Left ventricle myocardium inferior (tissue), 1 donor: ENCODE measurements around the gene HEPACAM. TPM values are rescaled to one million over a fixed set of nuclear protein-coding genes. Genes with fewer than 3 reads are reported as not detected.

Source experiments
- DNase-seq: peaks from one replicate; pipeline ENCODE4 v3.0.0-alpha.2; 2020
- H3K27ac ChIP-seq: fragments of 200-600 bp; replicated peaks from 2 replicates; pipeline ENCODE4 v1.8.0; 2021
- H3K27me3 ChIP-seq: fragments of 200-600 bp; 2 replicates; pipeline ENCODE4 v1.8.0; 2021; ENCODE audit warnings: low read depth
- H3K36me3 ChIP-seq: fragments of 200-600 bp; 2 replicates; pipeline ENCODE4 v1.8.0; 2021
- H3K4me1 ChIP-seq: fragments of 200-600 bp; 2 replicates; pipeline ENCODE4 v1.8.0; 2021
- H3K4me3 ChIP-seq: fragments of 200-600 bp; 2 replicates; pipeline ENCODE4 v1.8.0; 2021; ENCODE audit warnings: mild to moderate bottlenecking, moderate library complexity
- H3K9me3 ChIP-seq: fragments of 200-600 bp; replicated peaks from 2 replicates; pipeline ENCODE4 v1.8.0; 2021
- intact Hi-C: fragments of 100-400 bp; cut with micrococcal nuclease; formaldehyde crosslinking; loops from one replicate; pipeline ENCODE4 v1.11.0; 2022
- total RNA-seq: library from RNA; stranded (reverse); fragmentation: NEBNext Ultra II Directional; extraction: Animal tissue kit (Norgen Biotek cat#: 25700); gene quantifications from one replicate; pipeline ENCODE4 v1.2.1, GENCODE V29; 2021
- TF ChIP-seq, protein P1 (sequence below): fragments of 200-600 bp; IDR thresholded peaks from 2 replicates; pipeline ENCODE4 v1.8.0; 2021; ENCODE audit warnings: antibody characterized with exemption, mild to moderate bottlenecking, borderline replicate concordance
- donor health status: DM: no; HTN: yes; CAD: no; lungs with severe emphysema.

The HEPACAM gene
- total RNA-seq, 1 donor from 2014 or later = not detected

DNA sequence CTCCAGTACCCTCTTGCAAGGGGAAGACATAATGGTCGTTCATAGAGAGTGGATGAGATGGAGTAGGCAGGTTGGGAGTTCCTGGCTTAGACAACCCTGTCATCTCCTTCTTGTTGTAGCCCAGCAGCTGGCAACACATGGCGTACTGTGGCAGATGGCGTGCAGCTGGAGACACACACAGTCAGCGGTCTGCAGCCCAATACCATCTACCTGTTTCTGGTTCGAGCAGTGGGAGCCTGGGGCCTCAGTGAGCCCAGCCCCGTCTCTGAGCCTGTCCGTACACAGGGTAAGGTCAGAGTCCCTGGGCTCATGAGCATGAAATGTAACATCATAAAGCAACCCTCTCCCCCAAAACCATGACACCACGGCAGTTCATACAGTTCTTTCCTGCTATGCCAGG lies 61.9 kb downstream of the HEPACAM start:
- Histone ChIP-seq H3K36me3 (no peaks in the 10 kb centered on the region), H3K9me3 (no peaks in the 10 kb centered on the region), H3K4me1 (peaks cover 40% of the 10 kb centered on the region), H3K27me3 (peaks cover 93% of the 10 kb centered on the region), H3K4me3 (no peak overlapping the region), H3K27ac (no peak overlapping the region)
- intact Hi-C loops = no loop called here
- TF ChIP-seq, protein P1, sequence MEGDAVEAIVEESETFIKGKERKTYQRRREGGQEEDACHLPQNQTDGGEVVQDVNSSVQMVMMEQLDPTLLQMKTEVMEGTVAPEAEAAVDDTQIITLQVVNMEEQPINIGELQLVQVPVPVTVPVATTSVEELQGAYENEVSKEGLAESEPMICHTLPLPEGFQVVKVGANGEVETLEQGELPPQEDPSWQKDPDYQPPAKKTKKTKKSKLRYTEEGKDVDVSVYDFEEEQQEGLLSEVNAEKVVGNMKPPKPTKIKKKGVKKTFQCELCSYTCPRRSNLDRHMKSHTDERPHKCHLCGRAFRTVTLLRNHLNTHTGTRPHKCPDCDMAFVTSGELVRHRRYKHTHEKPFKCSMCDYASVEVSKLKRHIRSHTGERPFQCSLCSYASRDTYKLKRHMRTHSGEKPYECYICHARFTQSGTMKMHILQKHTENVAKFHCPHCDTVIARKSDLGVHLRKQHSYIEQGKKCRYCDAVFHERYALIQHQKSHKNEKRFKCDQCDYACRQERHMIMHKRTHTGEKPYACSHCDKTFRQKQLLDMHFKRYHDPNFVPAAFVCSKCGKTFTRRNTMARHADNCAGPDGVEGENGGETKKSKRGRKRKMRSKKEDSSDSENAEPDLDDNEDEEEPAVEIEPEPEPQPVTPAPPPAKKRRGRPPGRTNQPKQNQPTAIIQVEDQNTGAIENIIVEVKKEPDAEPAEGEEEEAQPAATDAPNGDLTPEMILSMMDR = no peak
- DNase-seq = no peak

GRCh38 chr11:124872741-124873140 lies 63.1 kb downstream of the HEPACAM start:
- peaks cover 39% of the 10 kb centered on the region for H3K4me1 ChIP-seq
- H3K27me3 ChIP-seq = peaks cover 93% of the 10 kb centered on the region
- intact Hi-C loops = no loop called here
- TF ChIP-seq, protein P1 = no peak
- no peaks in the 10 kb centered on the region for H3K9me3 ChIP-seq
- H3K4me3 ChIP-seq = no peak overlapping the region
- no peak for DNase-seq
- H3K36me3 ChIP-seq = no peaks in the 10 kb centered on the region
- H3K27ac ChIP-seq = no peak overlapping the region

GRCh38 chr11:124872280-124872679 lies 63.6 kb downstream of the HEPACAM start:
- intact Hi-C loops = no loop called here
- H3K27me3 ChIP-seq = peaks cover 93% of the 10 kb centered on the region
- H3K4me3 ChIP-seq = no peak overlapping the region
- H3K27ac ChIP-seq = no peak overlapping the region
- peaks cover 39% of the 10 kb centered on the region for H3K4me1 ChIP-seq
- TF ChIP-seq, protein P1 = no peak
- no peaks in the 10 kb centered on the region for H3K9me3 ChIP-seq
- no peaks in the 10 kb centered on the region for H3K36me3 ChIP-seq
- no peak for DNase-seq

GRCh38 chr11:124870430-124870829 lies 65.4 kb downstream of the HEPACAM start:
- TF ChIP-seq, protein P1 = no peak

GRCh38 chr11:124869856-124870387 lies 65.9 kb downstream of the HEPACAM start:
- Histone ChIP-seq H3K4me3 (no peak overlapping the region), H3K36me3 (no peaks in the 10 kb centered on the region), H3K27me3 (peaks cover 100% of the 10 kb centered on the region), H3K4me1 (peaks cover 44% of the 10 kb centered on the region), H3K9me3 (no peaks in the 10 kb centered on the region), H3K27ac (no peak overlapping the region)
- TF ChIP-seq, protein P1 = no peak
- intact Hi-C loops = no loop called here
- no peak for DNase-seq

More at GRCh38 chr11:124870430-124870829, 65.4 kb downstream of the HEPACAM start:
- H3K4me1 ChIP-seq = peaks cover 39% of the 10 kb centered on the region
- no peak overlapping the region for H3K27ac ChIP-seq
- no peaks in the 10 kb centered on the region for H3K36me3 ChIP-seq
- intact Hi-C loops = no loop called here
- no peak for DNase-seq
- H3K27me3 ChIP-seq = peaks cover 99% of the 10 kb centered on the region
- H3K9me3 ChIP-seq = no peaks in the 10 kb centered on the region
- no peak overlapping the region for H3K4me3 ChIP-seq
